Neural progenitor cell (in vitro differentiated cells): ENCODE results near the gene IQCH. TPM values are rescaled to one million over a fixed set of nuclear protein-coding genes. Genes with fewer than 3 reads are reported as not detected.
A peak's percentile ranks its signal among the peaks of the same experiment; 100 is the strongest.

Source experiments
- DNase-seq: peaks from one replicate; pipeline ENCODE4 v3.0.0-alpha.2; 2016; ENCODE audit warnings: low spot score
- H2AFZ ChIP-seq: fragments of 200-600 bp; sonication (generic); replicated peaks from 2 replicates; pipeline ENCODE4 v1.6.1; 2016; ENCODE audit warnings: antibody characterized with exemption
- H3F3A ChIP-seq: fragments of 200-600 bp; sonication (generic); 2 replicates; pipeline ENCODE4 v1.6.1; 2016; ENCODE audit warnings: antibody characterized with exemption, low read depth
- H3K27ac ChIP-seq: fragments of 200-600 bp; sonication (generic); 2 replicates; pipeline ENCODE4 v1.5.1; 2016; ENCODE audit warnings: mild to moderate bottlenecking
- H3K27me3 ChIP-seq: fragments of 200-600 bp; sonication (generic); 2 replicates; pipeline ENCODE4 v1.6.1; 2016; ENCODE audit warnings: mild to moderate bottlenecking, moderate library complexity
- H3K36me3 ChIP-seq: fragments of 200-600 bp; sonication (generic); 2 replicates; pipeline ENCODE4 v1.5.1; 2016
- H3K4me1 ChIP-seq: fragments of 200-600 bp; sonication (generic); 2 replicates; pipeline ENCODE4 v1.6.1; 2016; ENCODE audit warnings: mixed run types
- H3K4me2 ChIP-seq: fragments of 200-600 bp; sonication (generic); 2 replicates; pipeline ENCODE4 v1.6.1; 2016
- H3K4me3 ChIP-seq: fragments of 200-600 bp; sonication (generic); 2 replicates; pipeline ENCODE4 v1.5.1; 2016
- H3K79me2 ChIP-seq: fragments of 200-600 bp; sonication (generic); 2 replicates; pipeline ENCODE4 v1.6.1; 2016; ENCODE audit warnings: low read depth
- H3K9ac ChIP-seq: fragments of 200-600 bp; sonication (generic); 2 replicates; pipeline ENCODE4 v1.6.1; 2016
- H3K9me3 ChIP-seq: fragments of 200-600 bp; sonication (generic); 2 replicates; pipeline ENCODE4 v1.5.1; 2016; ENCODE audit warnings: low read depth
- H4K20me1 ChIP-seq: fragments of 200-600 bp; sonication (generic); 2 replicates; pipeline ENCODE4 v1.6.1; 2016; ENCODE audit warnings: low read depth
- H3K27ac Mint-ChIP-seq: 3 replicates; pipeline ENCODE4 v1.8.0; 2021; ENCODE audit warnings: mixed read lengths
- H3K27me3 Mint-ChIP-seq: 2 replicates; pipeline ENCODE4 v1.8.0; 2022; ENCODE audit warnings: low read depth, mild to moderate bottlenecking, inconsistent platforms, moderate library complexity, mixed read lengths; ENCODE audit not compliant: insufficient read depth
- H3K36me3 Mint-ChIP-seq: 3 replicates; pipeline ENCODE4 v1.8.0; 2021; ENCODE audit warnings: mixed read lengths
- H3K4me1 Mint-ChIP-seq: 3 replicates; pipeline ENCODE4 v1.8.0; 2021; ENCODE audit warnings: mixed read lengths
- H3K4me3 Mint-ChIP-seq: 3 replicates; pipeline ENCODE4 v1.8.0; 2021; ENCODE audit warnings: mild to moderate bottlenecking, moderate library complexity, mixed read lengths
- H3K9me3 Mint-ChIP-seq: 3 replicates; pipeline ENCODE4 v1.8.0; 2020; ENCODE audit warnings: mixed read lengths
- CTCF ChIP-seq: fragments of 200-600 bp; sonication (generic); IDR thresholded peaks from 2 replicates; pipeline ENCODE4 v1.5.1; 2017; ENCODE audit warnings: antibody characterized with exemption, mild to moderate bottlenecking
- EZH2 ChIP-seq: fragments of 200-600 bp; sonication (generic); IDR thresholded peaks from 2 replicates; pipeline ENCODE4 v1.6.1; 2017; ENCODE audit warnings: antibody characterized with exemption, mild to moderate bottlenecking, moderate library complexity
- EZH2phosphoT487 ChIP-seq: fragments of 200-600 bp; sonication (generic); IDR thresholded peaks from 2 replicates; pipeline ENCODE4 v1.6.1; 2017; ENCODE audit warnings: antibody characterized with exemption
- total RNA-seq: library from RNA; depleted of rRNA; stranded (reverse); fragments of >200 nt; gene quantifications from 2 replicates; pipeline ENCODE4 v1.2.3, GENCODE V29; 2015; ENCODE audit warnings: low replicate concordance

Gene IQCH
- total RNA-seq, 1 donor from 2014 or later = 21.0 TPM

DNA sequence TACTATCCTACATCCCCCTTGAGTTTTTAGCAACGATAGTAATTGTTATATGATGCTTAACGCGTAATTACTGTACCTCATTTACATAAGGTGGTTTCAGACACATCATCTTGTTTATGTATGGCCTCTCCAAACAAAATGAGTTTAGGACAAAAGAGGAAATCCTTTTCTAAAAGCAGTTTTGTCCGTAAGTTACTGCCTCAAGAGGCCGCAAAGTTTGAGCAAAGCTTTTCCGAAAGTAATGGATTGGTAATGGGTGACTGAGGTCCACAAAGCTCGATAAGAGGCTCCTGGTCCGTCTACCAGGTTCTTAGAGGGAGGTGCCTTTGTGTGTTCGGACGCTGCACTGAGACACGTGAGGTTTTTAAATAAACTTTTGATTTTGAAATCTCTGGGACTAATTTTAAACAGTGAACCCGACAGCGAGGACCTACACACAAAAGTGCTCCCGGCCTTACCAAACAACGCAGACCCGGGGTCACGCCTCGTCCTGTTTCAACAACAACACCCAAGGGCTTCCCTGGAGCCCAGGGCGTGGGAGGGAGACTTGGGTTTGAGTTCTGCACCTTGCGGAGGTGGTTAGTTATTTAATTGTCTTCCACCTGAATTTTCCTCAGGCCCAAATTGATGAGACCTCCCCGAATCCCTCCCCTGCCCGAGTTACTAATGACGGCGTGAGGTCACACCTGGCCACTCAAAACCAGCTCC, 265.9 kb downstream of the IQCH start:
- H3K9me3 Mint-ChIP-seq = no peaks in the 10 kb centered on the region
- H3K9ac ChIP-seq = no peak overlapping the region

GRCh38 chr15:67521029-67521782, 266.6 kb downstream of the IQCH start, which contains the start of gene C15orf61:
C15orf61 (plus strand) TSS chr15:67521131; CDS start chr15:67521249, 118 bp downstream.
- peaks cover 17% of the 10 kb centered on the region for H3F3A ChIP-seq
- Mint-ChIP-seq H3K36me3 (peaks cover 3% of the 10 kb centered on the region), H3K9me3 (no peaks in the 10 kb centered on the region), H3K4me1 (peaks cover 17% of the 10 kb centered on the region), H3K27me3 (peaks cover 2% of the 10 kb centered on the region), H3K27ac (peak within 1 kb of the TSS; percentile 87), H3K4me3 (peak within 1 kb of the TSS; percentile 90)
- H4K20me1 ChIP-seq = peaks cover 3% of the 10 kb centered on the region
- peak within 1 kb of the TSS; percentile 3 for H3K9ac ChIP-seq
- H3K79me2 ChIP-seq = peaks cover 43% of the 10 kb centered on the region
- TF ChIP-seq CTCF (no peak), EZH2phosphoT487 (no peak), EZH2 (no peak)
- H3K36me3 ChIP-seq = no peaks in the 10 kb centered on the region
- H3K4me1 ChIP-seq = peaks cover 28% of the 10 kb centered on the region
- H3K27ac ChIP-seq = no peak within 1 kb of the TSS
- H3K4me2 ChIP-seq = peak within 1 kb of the TSS; percentile 80
- H3K27me3 ChIP-seq = no peaks in the 10 kb centered on the region
- peak; percentile 87 for DNase-seq
- peak within 1 kb of the TSS; percentile 53 for H3K4me3 ChIP-seq
- peak within 1 kb of the TSS; percentile 64 for H2AFZ ChIP-seq
- no peaks in the 10 kb centered on the region for H3K9me3 ChIP-seq

More for the DNA sequence above, 265.9 kb downstream of the IQCH start:
- Histone ChIP-seq H3F3A (peaks cover 17% of the 10 kb centered on the region), H2AFZ (no peak overlapping the region), H3K9me3 (no peaks in the 10 kb centered on the region), H4K20me1 (peaks cover 3% of the 10 kb centered on the region), H3K4me1 (peaks cover 28% of the 10 kb centered on the region), H3K4me3 (peak overlapping the region; percentile 53), H3K36me3 (no peaks in the 10 kb centered on the region), H3K27me3 (no peaks in the 10 kb centered on the region), H3K27ac (no peak overlapping the region), H3K4me2 (peak overlapping the region; percentile 80), H3K79me2 (peaks cover 39% of the 10 kb centered on the region)
- H3K36me3 Mint-ChIP-seq = peaks cover 3% of the 10 kb centered on the region
- TF ChIP-seq EZH2phosphoT487 (no peak), EZH2 (no peak), CTCF (no peak)
- H3K27me3 Mint-ChIP-seq = no peaks in the 10 kb centered on the region
- H3K4me3 Mint-ChIP-seq = peak overlapping the region; percentile 82
- peaks cover 17% of the 10 kb centered on the region for H3K4me1 Mint-ChIP-seq
- no peak overlapping the region for H3K27ac Mint-ChIP-seq
- DNase-seq = no peak

- no peaks in the 10 kb centered on the region for H3K36me3 ChIP-seq
- no peaks in the 10 kb centered on the region for H3K9me3 ChIP-seq
- peaks cover 28% of the 10 kb centered on the region for H3K4me1 ChIP-seq
- H2AFZ ChIP-seq = peak overlapping the region; percentile 64
- TF ChIP-seq EZH2 = no peak
- TF ChIP-seq CTCF = no peak
- no peak for TF ChIP-seq EZH2phosphoT487
- no peak overlapping the region for H3K27ac ChIP-seq
- peak overlapping the region; percentile 31 for H3K9ac ChIP-seq
- peaks cover 43% of the 10 kb centered on the region for H3K79me2 ChIP-seq
- H3K27me3 ChIP-seq = no peaks in the 10 kb centered on the region
- H3K4me2 ChIP-seq = peak overlapping the region; percentile 80
- H3K4me3 Mint-ChIP-seq = peak overlapping the region; percentile 90
- H4K20me1 ChIP-seq = peaks cover 3% of the 10 kb centered on the region
- H3K4me1 Mint-ChIP-seq = peaks cover 17% of the 10 kb centered on the region
- H3K36me3 Mint-ChIP-seq = peaks cover 3% of the 10 kb centered on the region
- peak overlapping the region; percentile 28 for H3K27ac Mint-ChIP-seq
- H3K4me3 ChIP-seq = peak overlapping the region; percentile 53
- H3K27me3 Mint-ChIP-seq = peaks cover 2% of the 10 kb centered on the region
- no peak for DNase-seq
- H3K9me3 Mint-ChIP-seq = no peaks in the 10 kb centered on the region
- H3F3A ChIP-seq = peaks cover 17% of the 10 kb centered on the region
Observed at GRCh38 chr15:67521783-67522568, 267.4 kb downstream of the IQCH start.
